Stimulated activated CD4-positive, alpha-beta T cell treated with anti-CD3 and anti-CD28 coated beads, Interleukin-2, amount 100 ng/mL, for 24 hours (primary cell): Measurements from ENCODE around the gene TCF4.

ENCODE experiments used
- DNase-seq, 2 donors: peaks; one replicate each; pipeline ENCODE4 v3.0.0-alpha.2; 2020

Gene TCF4

DNA sequence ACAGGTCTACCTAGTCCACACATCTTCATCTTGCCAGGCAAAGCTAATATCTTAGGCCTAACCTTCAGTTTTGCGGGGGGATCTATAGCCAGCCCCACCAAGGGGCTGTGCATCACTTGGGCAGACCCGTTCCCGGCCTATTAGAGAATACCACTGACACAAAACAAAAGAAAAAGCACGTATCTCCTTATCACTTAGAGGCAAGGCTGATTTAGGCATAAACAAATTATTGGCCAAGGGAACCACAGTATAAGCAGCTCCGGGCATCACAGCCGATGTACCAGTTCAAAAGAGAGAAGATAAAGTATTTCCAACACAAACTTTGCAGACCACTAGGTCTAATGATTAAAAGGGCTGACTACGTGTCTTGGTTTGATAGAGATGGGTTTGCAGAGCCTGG is 248.0 kb downstream of the TCF4 start:
- DNase-seq: no peak

DNA sequence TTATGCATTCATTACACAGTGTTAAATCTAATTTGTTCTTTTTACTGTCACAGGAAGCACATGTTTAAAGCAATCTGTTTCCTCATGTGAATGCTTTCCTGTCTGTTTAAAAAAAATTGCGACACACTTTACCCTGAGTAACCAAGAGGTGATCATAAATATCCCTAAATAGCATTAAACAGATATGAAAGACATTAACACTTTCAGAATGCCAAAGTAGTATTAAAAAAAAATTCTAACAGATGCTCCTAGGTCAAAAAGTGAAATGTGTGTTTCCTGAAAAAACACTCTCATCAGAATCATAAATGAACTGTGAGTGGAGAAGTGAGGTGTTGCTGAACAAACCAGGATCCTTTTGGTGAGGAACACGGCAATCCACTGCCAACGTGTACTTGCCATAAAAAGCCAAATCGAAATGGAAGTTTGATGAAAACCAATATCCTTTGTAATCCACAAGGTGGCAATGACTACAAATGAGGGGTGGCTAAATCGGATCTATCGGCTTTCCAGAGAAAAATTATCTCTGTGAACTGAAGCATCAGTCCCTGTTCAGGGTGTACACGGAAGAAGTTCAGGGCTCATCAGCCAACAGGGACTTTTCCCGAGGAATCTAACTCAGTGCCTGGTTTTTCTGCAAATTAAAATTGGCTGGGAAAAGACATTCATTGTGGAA is 248.9 kb downstream of the TCF4 start:
- no peak for DNase-seq

DNA sequence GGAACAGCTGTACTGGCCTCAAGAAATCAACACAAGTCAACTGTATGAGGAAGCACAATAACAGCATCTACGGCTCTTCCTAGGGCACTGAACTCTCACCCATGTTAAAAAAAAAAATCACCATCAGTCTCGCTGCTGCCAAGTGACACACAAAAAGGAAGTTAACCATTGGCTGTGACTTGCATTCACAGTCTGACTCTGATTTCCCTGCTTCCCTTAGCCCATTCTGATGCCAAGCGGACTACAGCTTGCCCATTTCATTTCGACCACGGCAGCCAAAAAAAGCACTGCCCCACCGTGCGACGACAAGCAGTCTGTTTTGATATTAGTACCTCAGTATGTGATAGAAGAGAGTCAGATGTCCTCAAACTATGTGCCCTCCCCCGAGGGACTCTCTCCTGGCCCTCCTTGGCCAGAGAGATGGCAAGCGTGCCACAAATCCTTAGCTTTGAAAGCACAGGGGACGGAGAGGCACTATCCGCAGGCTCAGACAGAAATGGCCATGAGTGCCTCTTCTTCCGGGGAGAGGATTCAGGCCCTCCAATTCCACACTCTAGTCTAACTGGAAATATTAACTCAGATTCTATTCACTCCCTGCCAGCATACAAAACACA is 250.0 kb downstream of the TCF4 start:
- DNase-seq: no peak

DNA sequence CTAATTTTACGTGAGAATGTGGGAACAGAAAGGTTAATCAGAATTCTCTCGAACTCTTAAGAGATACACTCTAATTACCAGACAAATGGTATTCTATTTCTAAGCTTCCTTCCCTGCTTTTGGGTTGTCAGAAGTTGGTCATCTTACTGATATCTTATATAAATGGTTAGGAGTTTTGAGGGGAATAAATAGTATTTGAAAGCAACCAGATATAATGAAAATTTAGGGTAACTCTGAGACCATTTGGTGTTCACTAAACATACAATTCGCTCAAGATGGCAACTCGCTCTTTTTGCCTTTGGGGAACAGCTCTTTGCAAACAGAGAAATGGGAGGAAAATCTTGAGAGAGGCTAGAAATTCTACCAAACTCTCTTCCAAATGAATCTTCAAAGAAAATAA is 250.9 kb downstream of the TCF4 start:
- no peak for DNase-seq

DNA sequence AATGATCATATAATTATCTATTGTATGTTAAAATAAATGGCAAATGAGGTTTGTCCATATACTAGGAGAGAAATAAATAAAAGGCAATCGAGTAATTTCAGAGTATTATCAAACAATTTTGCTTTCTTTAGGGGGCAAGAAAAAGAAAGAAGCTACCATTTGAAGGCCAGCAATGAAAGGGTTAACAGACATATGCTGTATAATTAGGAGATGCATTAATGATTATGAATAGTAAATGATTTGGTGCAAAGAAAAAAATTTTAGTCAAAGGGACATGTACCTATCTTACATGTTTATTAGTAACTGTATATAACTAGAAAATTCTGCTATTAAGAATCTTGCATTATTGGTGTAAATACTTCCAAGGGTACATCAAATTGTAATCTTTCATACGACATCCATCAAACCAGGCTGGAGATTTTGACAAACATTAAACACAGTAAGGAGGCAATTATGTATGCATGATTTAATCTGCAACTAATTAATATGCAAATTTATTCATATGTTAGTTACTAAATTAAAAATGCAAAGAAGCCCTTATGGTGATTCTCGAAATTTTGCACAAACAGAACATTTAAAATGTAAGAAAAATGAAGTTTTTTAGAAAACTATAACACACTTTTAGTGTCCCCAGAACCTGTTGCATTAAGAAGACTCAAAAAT is 251.4 kb downstream of the TCF4 start:
- no peak for DNase-seq

DNA sequence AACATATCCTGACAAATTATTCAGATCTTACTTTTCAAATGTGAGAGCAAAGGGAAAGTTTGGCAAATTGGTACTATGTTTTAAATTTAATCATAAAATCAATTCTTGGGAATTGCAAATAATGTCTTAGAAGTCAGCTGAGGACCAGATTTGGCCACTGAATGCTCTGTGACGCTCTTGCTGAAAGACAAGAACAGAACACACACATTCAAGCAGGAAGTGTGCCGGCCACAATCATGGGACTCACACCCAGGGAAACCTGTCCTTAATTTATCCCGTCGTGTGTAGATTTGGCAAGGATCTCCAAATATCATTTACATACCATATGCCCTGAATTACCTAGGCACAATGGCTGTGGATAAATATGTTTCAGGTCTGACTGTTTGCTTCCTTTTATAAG is 253.1 kb downstream of the TCF4 start:
- no peak for DNase-seq

DNA sequence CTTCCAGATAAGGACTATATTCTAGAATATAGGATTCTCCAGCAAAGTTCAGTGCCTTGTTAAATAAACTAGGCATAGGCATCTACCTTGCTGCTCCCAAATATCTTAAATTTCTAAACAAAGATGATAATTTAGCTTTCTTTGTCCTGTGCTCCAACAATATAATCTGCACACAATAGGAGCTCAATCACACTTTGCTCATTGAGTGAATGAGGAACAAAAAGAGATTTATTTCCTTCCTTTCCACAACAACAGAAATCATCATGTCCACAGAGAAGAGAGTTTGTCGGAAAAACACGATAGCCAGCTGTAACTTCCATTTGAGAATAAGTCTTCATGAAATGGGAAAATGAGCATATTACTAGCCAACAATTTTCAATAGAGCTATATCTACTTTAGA is 256.7 kb downstream of the TCF4 start:
- DNase-seq: no peak

DNA sequence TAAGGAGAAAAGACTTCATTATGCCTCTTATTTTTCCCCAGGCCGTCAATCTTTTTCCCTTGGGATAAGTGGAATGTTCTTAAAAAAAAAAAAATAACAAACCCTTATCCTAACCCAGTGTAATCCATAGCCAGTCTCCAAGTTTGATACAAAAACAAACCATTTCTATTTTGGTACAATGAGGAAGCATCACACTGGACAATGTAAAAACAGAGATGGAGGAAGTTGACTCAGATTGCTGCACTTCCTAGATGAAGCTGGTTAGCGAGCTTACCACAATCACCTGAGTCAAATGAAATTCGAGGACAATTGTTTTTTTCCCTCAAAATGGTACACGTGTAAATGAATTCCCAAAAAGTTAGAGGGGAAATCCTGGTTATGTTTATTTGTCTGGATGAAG is 259.7 kb downstream of the TCF4 start:
- no peak for DNase-seq

DNA sequence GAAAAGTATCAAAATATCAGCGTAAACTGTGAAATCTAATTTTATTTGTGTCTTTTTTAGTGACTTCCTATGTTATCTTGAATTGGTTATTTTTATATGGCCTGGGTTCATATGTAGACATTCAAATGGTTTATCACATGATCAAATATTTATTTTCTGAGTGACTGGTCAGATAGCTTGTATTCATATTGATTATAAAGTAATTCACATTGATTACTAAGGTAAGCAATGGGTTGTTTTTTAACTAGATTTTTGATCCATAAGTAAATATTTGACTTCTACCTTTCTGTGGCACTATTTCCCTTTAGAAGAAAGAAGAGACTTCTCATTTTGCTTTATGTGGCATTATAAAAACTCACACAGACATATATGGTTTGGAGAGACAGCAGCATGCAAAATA is 260.5 kb downstream of the TCF4 start:
- no peak for DNase-seq

DNA sequence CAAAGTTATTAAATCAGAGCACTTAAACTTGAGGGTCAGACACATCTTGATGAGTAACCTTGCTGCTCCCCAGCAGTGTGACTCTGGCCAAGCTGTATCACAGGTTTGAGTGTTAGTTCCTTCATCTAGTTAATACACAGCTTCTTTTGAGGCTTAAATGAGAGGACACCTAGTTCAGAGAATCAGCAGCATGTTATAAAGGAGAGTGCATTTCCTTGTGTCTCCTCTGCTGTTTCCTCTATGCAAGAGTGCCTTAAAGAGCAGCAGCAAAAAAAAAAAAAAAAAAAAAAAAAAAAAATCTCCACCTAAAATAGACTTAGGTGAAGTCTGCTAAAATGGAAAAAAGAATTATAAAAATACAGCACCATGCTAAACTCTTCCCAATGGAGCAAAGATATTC is 261.9 kb downstream of the TCF4 start:
- DNase-seq: no peak

DNA sequence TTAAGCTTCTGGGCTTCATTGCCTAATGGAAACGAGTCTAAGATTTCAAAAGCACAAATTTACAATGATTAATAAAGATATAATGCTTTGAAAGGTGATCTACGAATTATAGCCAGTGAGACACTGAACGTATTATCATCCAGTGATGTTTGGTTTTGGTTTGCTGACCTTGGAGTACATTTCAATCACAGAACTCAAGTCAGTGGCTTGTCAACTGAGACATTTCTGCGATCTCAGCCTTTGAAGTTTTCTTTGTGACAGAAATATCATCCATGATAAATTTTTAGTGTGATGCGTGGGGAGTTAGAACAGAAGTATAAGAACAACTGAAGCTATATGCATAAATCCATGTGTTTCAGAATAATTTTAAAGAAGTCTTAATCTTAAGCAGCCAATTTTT is 263.8 kb downstream of the TCF4 start:
- DNase-seq: no peak

DNA sequence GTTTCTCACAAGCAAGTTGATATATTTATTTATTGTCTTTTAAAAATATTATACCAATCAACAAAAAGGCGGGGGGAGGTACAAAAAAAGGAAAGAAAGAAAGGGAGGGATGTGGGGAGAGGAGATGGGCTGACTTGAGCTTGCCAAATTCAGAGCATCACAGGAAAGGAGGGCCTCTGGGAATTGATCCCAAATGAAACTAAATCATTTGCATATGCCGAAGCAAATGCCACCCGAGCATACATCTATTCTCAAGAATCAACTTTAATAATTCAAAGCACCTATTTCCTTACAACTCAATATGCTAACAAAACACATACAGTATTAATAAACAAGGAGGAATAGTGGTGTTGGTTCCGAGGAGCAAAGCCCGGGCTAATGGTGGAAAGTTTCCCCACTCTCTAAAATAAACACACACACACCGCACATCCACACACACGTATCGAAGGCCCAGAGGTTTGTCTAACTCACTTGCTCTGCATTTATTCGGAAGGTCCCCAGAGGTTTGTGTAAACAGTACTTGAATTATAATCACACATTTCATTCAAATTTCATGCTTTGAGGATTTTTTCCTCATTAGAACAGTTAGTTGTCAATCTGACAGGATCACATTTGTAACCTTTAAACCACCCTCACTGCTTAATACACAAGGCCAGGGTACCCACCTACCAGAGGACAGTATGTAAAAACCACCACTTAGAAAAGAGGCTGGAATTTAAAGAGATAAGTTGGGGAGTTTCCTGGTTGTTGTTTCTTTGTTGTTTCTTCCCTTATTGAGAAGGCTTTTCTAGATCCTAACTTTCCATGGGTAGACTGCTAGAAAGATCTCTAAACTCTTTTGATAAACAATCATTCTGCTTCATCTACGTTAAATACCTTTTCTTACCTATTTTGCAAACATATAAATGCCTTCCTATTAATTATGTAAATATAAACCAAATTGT is 264.7 kb downstream of the TCF4 start:
- DNase-seq: no peak

DNA sequence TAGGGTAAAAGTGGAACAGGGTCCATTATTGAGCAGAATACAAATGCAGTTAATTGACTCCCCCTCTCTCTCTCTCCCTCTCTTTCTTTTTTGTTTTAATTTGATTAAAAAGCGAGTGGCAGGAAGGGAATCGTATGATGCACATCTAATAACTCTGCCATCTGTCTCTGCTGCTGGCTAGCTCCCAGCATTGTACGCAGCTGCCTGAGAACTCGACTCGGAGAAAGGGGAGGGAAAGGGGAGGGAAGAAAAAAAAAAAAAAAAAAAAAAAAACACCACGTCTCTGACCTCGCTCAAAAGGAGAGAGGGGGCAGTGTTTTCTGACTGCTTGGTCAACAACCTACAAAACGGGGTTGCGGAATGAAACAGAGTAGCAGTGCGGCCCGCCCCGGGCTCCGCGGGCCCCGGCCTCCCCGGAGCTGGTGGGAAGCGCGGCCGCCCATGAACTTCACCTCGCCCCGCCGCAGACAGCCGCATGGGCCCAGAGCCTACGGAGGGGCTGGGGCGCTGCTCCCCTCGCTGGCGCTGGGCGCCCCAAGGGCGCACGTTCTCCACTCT is 265.7 kb downstream of the TCF4 start:
- DNase-seq: peak in 1 of 2 donors; percentile 13

DNA sequence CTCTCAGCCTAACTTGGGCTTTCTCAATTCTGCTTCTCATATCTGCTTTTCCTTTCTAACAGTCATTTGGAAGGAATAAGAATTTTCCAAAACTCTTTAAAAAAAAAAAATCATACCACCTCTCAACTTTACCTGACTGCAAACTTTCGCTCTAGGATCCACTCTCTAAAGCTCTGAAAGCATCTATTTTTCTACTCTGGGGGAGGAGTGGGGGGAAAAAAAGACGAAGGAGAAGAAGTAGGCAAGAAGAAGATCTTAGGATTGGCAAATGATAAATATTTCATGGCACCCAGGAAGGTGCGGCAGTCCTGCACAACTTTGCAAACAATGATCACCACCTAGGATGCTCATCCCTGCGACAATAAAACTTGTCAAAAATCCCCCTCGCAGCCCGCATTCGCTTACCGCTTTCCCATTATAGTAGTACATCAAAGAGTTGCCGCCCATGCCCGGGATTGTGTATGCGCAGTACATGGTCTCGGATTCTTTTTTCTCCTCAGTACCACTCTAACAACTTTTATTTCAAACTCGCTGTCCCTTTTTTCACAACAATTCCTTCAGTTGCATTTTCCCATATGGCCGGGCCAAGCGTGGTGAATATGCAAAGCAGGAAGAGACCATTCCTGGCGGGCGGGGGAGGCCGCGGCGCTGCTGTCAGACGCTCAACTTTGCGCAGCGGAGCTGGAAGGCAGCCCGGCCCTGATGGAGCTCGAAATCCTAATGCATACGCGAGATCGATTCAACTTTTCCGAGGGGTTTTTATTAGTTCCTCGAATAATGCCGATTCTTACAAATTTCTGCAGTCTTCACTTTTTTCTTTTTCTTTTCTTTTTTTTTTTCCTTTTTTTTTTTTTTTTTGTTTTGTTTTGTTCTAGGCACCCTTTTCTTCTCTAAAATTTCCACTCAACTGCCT is 266.5 kb downstream of the TCF4 start:
- peak; percentile 19 to 50 for DNase-seq

DNA sequence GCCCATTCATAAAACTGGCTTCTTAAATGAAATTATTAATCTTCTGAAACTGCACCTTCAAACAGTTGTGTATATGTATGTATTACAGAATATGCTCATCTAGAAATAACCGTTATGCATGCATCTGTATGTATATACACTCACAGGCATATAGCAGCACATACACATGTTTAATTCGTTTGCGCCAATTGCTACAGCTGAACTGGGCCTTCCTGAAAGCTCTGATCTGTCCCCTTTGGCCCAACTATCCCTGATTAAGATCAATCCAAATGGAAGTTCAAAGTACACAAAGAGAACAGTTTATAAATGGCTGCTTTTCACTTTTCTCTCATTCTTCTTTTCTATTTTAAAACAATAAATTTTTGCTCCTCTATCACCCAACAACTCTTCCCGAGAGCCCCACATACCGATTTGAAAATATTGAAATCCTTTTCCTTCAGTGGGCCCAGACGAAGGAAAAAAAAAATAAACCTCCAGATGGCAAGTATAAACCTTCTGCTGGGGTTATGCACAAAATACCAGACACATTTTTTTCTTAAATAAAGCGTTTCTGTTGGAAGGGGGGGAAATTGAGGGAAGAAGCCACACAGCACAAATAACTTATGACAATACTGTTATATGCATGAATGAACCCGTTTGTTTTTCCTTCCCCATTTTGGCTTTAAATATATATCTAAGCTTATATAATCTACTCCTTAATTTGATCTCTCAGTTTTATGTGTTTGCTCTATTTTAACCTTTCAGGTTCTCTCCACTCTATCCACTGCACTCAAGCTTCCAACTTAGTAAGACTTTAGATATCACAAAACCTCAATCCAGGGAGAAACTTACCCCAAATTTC is 267.3 kb downstream of the TCF4 start:
- no peak for DNase-seq

DNA sequence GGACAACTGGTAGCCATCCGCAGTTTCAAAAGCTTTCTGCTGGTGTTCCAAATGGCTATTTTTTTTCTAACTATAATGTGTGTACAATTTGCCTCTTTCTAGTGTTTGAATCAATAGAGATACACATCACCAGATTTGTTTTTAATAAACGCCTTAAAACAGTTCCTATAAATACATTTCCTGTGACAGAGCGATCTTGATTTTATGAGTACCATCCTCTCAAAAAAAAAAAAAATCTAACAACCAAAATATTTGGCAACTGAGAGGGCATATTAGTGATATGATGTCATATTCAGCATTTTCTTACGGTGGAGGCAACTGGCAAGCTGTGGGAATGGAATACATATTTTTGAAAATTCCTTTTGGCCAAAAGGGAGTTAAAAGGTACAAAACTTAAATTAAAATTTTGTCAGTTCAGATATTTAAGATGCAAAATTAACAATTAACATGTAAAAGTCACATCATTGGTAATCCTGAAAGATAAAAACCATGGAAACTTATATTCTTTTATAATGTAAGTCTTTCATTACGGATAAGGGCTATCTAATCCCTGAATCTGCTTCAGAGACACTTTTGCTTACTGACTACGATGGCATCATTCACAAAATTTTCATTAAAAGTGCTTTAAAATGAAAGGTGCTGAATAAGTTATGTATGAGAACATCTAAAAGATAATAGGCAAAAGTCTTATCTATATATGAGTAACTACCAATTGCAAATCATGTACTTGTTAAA is 268.4 kb downstream of the TCF4 start:
- no peak for DNase-seq

DNA sequence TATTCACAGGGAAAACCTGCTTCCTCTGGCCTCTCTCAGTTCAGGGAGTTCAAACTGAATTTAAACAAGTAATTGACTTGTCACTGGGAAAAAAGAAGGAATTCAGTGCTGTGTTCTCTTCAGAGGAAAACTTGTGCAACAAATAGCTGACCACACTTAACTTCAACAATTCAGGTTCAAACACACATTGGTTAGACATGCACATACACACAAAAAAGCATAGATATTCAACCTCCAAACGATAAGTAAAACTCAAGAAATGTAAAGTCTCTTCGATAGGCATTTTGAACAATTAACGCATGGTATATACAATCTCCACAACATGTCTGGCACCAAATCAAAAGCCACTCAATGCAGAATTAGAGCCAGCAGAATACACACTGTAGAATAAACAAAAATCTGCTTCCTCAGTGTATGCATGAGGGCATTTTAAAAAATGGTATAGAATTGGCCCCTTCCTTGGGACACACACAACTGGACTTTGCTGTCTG is 269.0 kb downstream of the TCF4 start:
- no peak for DNase-seq

DNA sequence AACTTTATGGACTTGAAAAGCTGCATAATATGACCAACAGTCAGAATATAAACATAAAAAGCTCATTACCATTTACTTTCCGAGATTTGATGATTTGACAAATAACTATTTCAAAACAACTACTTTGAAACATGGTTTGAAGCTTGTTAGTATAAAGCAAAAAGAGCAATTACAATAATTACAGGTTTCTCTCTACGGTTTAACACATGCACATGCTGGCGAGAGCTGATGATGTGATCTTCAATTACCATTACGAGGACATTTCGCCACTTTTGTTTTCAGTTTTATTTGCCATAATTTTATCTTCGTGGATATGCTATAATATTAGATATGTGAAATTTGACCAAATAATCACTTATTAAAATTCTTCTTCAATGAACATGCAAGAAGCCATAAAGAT is 270.1 kb downstream of the TCF4 start:
- DNase-seq: no peak

DNA sequence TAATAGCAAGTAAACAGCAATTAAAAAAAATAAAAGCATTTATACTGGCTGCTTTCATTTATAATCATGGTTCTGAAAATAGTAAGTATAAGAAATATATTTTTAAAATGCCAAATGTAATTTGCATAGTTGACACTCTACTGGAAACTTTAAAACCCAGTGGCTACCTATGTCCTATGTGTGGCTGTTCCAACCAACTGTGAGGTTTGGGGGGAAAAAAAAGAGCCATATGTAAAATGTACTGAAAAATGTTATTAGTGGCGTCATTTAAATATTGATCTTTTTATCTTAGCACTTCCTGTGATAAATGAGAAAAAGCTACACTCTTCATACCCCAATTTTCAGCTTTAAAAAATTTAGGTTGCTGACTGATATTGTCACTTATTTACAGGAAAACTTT is 270.7 kb downstream of the TCF4 start:
- no peak for DNase-seq
